ENCODE results near the gene GGA3. TPM values are rescaled to one million over a fixed set of nuclear protein-coding genes. Genes with fewer than 3 reads are reported as not detected.
A peak's percentile ranks its signal among the peaks of the same experiment; 100 is the strongest.

GGA3 gene
- total RNA-seq, 2 donors from 2014 or later, result 74.9 to 79.0 TPM

DNA sequence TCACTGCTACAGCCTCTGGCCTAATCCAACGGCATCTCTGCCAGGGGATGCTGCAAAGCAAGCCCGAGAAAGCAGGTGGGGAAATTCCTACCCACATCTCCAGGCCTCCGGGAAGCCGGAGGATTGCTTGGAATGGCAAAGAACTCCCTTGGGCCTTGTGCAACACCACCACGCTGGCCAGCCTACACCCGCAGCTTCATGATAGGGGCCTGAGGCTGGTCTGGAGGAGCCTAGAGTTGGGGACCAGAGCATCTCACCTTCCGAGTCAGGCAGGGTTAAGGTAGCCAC, 20.3 kb downstream of the GGA3 start:
- no peak for ATAC-seq

DNA sequence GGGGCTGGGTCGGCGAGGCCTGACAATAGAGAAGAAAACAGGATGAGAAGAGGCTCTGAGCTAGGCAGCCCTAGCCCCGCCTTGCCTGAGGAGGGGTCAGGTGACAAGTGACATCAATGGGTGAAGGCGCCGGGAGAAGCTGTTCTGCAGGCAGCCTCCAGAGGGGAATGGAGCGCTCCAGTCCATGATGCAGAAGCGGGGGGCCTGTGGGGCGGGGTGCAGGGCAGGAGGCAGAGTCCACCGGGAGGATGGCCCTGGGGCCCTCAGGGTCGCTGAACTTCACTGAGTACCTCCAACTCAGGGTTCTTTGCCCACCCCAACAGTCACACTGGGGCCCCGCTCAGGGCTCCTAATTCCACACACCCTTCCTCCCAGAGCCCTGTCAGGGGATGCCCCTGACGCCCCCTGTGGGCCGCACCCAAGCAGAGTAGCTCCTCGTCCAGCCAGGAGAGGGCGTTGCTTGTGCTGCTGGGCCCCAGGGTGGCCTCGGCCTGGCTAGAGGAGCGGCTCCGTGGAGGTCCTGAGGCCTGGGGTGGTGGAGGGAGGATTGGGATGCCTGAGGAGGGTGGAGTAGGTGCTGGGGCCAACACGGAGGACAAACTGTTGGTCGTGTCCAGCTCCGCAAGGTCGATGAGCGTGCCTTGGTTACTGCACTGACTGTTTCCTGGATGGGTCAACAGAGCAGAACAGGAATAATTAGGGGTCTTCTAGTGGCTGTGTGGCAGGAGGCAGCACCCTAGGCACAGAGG, 20.8 kb downstream of the GGA3 start:
- Mint-ChIP-seq H3K27ac (peak overlapping the region; percentile 57 to 95), H3K36me3 (peaks cover 8 to 10% of the 10 kb centered on the region in 2 donors), H3K9me3 (no peaks in the 10 kb centered on the region)
- ATAC-seq (peak in 1 of 2 donors; percentile 61), DNase-seq (ENCODE audit: low spot score in 2 of 2) (peak in 1 of 2 donors; percentile 63)

More for the DNA sequence above, 20.3 kb downstream of the GGA3 start:
- DNase-seq (ENCODE audit: low spot score in 2 of 2), result no peak
- peaks cover 8 to 11% of the 10 kb centered on the region in 2 donors for H3K36me3 Mint-ChIP-seq
- H3K27ac Mint-ChIP-seq, result no peak overlapping the region
- H3K9me3 Mint-ChIP-seq, result no peaks in the 10 kb centered on the region

DNA sequence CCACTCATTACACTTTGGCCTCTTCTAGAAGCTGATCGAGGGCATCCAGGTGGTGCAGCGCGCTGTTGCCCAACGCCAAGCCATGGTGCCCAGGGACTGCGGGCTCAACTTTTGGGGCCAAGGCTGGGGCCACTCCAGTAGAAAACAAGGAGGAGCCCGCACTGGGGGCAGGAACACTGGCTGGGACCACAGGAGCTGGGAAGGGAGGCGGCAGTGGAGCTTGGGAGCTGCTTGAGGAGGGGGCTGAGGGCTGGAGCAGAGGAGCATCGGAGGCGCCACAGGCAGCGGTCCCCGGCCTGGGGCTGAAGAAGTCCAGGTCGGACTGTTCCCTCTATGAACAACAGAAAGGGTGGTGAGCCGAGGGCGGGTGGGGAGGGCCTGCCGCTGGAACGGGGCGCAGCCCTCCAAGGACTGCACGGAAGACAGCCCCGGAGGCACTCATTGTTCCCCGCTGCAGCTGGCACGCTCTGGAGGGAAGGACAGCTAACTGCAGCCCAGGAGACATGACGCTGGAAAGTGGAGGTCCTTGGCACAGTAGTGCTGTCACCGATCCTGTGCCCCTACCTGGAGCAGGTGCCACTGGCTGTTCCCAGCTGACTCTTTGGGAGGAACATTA, 21.5 kb downstream of the GGA3 start:
- peaks cover 8 to 10% of the 10 kb centered on the region in 2 donors for H3K36me3 Mint-ChIP-seq
- no peaks in the 10 kb centered on the region for H3K9me3 Mint-ChIP-seq
- peak overlapping the region; percentile 57 to 95 for H3K27ac Mint-ChIP-seq
- DNase-seq (ENCODE audit: low spot score in 2 of 2), result no peak
- ATAC-seq, result no peak

DNA sequence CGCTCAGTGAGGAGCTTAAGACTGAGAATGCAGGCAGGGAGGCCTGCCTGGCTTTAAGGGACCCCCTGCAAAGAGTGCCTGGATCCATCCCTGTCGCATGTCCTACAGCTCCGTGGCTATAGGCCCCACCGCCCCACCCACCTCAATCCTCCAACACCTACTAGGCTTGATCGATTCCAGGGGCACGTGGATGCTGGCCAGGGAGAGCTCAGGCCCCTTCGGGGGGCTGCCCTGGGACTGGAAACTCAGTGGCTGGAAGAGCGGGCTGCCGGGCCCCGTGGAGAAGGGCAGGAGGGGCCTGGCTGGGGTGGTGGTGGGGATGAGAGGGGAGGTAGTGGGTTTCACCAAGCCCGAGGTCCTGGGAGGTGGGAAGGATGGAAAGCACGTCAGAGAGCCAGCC, 22.2 kb downstream of the GGA3 start:
- DNase-seq (ENCODE audit: low spot score in 2 of 2), result no peak
- H3K36me3 Mint-ChIP-seq, result peaks cover 8 to 10% of the 10 kb centered on the region in 2 donors
- H3K9me3 Mint-ChIP-seq, result no peaks in the 10 kb centered on the region
- H3K27ac Mint-ChIP-seq, result peak overlapping the region in 1 of 2 donors; percentile 57
- peak in 1 of 2 donors; percentile 2 for ATAC-seq

DNA sequence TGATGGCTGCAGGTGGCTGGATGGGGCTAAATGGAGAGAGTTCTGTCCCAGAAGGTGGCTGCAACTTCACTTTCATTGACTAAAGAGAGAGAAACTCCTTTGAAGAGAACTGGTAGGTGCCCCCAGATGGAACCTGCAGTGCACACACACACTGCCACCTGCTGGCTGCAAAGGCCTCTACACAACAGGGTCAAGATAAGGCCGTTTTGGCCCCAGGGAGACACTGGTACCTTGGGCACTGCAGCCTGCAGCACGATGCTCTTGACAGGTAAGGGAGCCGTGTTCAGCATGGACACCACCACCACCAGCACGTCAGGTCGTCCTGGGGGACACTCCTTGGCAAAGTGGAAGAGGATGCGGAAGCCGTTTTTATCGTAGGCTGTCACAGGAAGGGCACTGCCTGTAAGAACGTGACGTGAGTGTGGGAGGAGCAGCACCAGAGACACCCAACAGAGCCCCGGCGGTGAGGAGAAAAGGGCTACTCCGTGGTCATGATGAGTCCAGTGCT, 22.7 kb downstream of the GGA3 start:
- DNase-seq (ENCODE audit: low spot score in 2 of 2) (peak in 1 of 2 donors; percentile 64), ATAC-seq (peak; percentile 75 to 77)
- Mint-ChIP-seq H3K27ac (peak overlapping the region; percentile 49 to 96), H3K36me3 (peaks cover 8 to 10% of the 10 kb centered on the region in 2 donors), H3K9me3 (no peaks in the 10 kb centered on the region)

DNA sequence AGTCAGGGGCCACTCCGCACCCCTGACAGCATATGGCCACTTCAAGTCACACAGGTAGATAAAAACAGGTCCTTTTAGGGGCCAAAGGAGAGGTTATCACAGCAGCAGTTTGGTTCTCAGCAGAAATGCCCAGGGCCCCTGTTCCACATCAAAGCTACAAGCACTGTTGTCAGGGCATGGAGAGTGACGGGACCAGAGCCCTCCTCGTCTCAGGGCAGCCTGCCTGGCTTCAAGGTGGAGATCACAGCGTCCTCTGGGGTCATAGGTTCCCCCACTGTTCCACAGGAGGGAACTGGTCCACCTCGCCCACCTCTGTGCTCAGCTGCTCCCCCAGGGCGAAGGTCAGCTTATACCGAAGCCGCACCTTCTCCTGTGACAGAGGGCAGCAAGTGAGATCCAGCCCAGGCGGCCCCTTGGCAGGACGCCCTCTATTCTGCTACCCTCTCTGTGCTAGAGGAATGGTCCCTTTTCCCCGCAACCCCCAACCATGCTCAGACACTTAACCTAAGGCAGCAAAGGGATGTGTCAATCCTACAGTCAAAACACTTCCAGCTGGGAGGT, 23.3 kb downstream of the GGA3 start:
- Mint-ChIP-seq H3K27ac (peak overlapping the region in 1 of 2 donors; percentile 65), H3K9me3 (no peaks in the 10 kb centered on the region), H3K36me3 (peaks cover 5 to 8% of the 10 kb centered on the region in 2 donors)
- no peak for ATAC-seq
- no peak for DNase-seq (ENCODE audit: low spot score in 2 of 2)

DNA sequence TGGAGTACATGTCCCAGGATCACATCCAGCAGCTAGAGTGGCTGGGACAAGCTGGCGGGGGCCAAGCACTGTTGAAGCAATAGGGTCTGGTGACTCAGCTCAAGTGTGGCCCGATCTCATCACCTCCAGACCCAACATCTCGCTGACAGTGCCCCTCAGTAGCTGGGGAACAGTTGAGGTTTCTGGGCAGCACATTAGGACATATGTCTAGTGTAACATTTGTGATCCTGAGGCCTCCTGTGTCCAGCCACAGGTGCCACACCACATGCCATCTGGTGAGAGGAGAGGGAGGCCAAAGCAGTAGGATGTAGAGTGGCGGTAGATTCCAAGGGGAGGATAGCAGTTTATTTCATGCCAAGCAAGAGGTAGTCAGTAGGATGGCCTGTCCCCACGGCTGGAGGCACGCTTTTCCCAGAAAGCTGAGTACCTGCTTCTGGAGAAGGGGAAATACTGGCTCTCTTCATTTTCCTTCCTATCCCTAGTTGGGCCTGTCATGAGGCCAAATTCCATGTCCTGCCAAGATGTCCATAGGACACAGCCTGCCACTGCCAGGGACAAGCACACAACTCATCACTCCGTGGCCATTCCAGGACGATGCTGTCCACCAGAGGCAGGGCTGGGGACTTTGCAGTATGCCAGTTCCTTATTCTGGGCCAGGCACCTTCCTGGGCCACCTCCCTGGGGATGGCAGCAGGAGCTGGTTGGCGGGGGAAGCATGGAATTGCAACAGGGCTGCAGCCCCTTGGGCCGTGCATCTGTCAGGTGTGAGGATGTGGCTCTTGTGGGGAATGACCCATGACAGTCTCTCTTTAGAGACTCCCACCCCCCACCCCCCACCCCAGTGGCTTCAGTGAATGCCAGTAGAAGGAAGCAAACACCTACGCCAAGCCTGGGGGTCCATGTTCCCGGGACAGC, 24.0 kb downstream of the GGA3 start:
- peaks cover 4 to 5% of the 10 kb centered on the region in 2 donors for H3K36me3 Mint-ChIP-seq
- no peaks in the 10 kb centered on the region for H3K9me3 Mint-ChIP-seq
- no peak for DNase-seq (ENCODE audit: low spot score in 2 of 2)
- peak overlapping the region in 1 of 2 donors; percentile 87 for H3K27ac Mint-ChIP-seq
- no peak for ATAC-seq

DNA sequence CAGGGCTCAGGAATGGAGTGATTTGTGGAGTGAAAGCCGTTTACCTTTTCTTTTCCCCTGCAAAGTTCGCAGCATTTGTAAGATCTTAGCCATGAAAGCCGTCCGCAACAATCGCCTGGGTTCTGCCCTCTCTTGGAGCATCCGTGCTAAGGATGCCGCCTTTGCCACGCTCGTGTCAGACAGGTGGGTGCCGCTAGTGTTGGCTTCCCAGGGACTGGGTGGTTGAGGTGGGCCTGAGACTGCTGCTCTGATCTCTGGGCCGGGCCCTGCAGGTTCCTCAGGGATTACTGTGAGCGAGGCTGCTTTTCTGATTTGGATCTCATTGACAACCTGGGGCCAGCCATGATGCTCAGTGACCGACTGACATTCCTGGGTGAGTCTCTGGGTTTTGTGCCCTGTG, 28.6 kb downstream of the GGA3 start:
- H3K36me3 Mint-ChIP-seq, result no peaks in the 10 kb centered on the region

DNA sequence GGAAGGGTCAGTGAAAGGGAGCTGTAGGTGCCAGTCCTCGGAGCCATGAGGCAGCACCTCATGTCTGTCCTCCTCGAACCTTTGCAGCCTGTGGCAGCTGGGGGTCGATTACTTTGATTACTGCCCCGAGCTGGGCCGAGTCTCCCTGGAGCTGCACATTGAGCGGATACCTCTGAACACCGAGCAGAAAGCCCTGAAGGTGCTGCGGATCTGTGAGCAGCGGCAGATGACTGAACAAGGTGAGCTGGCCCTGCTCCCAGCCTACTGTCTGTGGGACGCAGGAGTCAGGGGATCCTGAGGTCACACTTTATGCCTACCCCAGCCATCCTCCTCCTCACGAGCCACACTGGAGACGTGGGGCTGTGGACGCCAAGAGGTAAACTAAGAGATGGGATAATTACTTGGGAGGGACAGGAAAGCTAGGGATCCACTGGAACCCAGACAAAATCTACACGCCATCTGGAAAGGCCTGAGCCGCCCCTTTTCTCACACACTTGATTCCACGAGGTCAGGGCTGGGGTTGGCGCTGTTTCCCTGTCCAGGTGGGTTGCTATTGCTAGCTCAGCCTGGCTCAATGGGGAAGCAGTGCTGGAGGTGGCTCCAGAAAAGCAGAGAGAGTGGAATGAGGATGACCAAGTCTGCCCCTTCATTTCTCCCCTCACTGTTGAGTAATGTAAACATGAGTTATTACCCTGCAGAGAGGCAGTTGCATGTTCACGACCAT, 29.5 kb downstream of the GGA3 start:
- DNase-seq (ENCODE audit: low spot score in 2 of 2) (no peak), ATAC-seq (no peak)
- no peaks in the 10 kb centered on the region for H3K9me3 Mint-ChIP-seq
- H3K27ac Mint-ChIP-seq, result peak overlapping the region in 1 of 2 donors; percentile 65
- no peaks in the 10 kb centered on the region for H3K36me3 Mint-ChIP-seq

More for the DNA sequence above, 28.6 kb downstream of the GGA3 start:
- no peak for DNase-seq (ENCODE audit: low spot score in 2 of 2)
- no peak overlapping the region for H3K27ac Mint-ChIP-seq
- no peak for ATAC-seq
- H3K9me3 Mint-ChIP-seq, result no peaks in the 10 kb centered on the region

DNA sequence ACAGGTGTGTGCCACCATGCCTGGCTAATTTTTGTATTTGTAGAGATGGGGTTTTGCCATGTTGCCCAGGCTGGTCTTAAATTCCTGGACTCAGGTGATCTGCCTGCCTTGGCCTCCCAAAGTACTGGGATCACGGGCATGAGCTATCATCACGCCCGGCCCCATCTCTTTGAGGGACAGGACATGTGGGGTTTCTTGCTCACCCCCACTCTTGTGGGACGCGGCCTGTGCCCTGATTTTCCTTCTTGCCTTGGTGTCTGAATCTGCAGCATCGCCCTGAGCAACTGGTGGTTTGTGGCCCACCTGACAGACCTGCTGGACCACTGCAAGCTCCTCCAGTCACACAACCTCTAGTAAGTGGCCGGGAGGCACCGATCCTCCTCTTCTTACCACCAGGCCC, 30.3 kb downstream of the GGA3 start:
- Mint-ChIP-seq H3K36me3 (no peaks in the 10 kb centered on the region), H3K27ac (no peak overlapping the region), H3K9me3 (no peaks in the 10 kb centered on the region)
- DNase-seq (ENCODE audit: low spot score in 2 of 2) (no peak), ATAC-seq (no peak)

DNA sequence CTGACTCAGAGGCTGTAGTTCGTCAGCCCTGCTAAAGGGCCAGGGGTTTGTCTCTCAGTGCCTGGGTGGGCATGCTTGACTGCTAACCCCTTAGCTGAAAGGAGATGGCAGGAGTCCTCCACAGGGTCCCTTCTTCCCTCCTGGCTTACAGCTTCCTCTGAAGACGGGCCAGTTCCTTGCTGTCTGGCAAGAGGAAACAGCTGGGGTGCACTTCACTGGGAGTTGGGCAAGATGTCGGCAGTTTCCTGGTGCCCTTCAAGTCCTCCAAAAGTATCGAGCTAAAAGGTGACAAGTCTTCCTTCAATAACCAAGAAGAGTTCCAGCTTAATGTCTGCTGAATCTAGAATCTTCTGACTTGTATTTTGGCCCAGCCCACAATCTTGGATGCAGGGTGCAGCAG, 32.6 kb downstream of the GGA3 start:
- peaks cover 0 to 12% of the 10 kb centered on the region in 2 donors for H3K36me3 Mint-ChIP-seq
- DNase-seq (ENCODE audit: low spot score in 2 of 2) (no peak), ATAC-seq (no peak)
- no peaks in the 10 kb centered on the region for H3K9me3 Mint-ChIP-seq
- H3K27ac Mint-ChIP-seq, result peak overlapping the region in 1 of 2 donors; percentile 83

DNA sequence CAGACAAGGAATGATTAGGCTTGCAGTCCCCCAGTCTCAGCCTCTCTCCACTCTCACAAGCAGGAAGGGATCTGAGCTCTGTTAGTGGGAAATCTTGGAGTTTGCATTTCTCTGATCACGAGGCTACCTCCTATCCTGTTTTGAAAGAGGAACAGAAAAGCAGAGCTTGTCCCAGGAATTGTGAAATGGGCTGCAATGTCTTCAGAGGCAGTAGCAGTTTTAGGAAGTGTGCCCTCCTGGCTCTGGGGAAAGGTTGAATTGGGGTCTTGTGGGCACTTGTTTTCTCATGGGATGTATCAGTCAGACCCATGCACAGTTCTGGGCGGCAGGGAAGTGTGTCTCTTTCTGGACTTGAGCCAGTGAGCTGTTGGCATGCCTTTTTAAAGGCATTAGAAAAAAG, 33.1 kb downstream of the GGA3 start:
- Mint-ChIP-seq H3K36me3 (peaks cover 0 to 12% of the 10 kb centered on the region in 2 donors), H3K9me3 (no peaks in the 10 kb centered on the region), H3K27ac (peak overlapping the region; percentile 37 to 83)
- ATAC-seq (no peak), DNase-seq (ENCODE audit: low spot score in 2 of 2) (no peak)

DNA sequence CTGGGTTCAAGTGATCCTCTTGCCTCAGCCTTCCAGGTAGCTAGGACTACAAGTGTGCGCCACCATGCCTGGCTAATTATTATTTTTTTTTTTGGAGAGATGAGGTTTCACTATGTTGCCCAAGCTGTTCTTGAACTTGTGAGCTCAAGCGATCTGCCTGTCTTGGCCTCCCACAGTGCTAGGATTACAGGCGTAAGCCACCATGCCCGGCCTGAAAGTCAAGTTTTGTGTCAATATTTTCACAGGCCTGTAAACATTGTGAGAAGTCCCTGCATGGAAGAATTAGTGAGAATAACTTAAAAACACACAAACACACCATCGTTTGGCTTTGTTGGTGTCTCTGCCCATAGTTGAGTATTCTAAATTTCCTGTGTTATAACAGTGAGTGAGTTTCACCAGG, 33.7 kb downstream of the GGA3 start:
- no peak for ATAC-seq
- peak overlapping the region in 1 of 2 donors; percentile 37 for H3K27ac Mint-ChIP-seq
- no peak for DNase-seq (ENCODE audit: low spot score in 2 of 2)
- H3K36me3 Mint-ChIP-seq, result peaks cover 0 to 12% of the 10 kb centered on the region in 2 donors
- H3K9me3 Mint-ChIP-seq, result no peaks in the 10 kb centered on the region

DNA sequence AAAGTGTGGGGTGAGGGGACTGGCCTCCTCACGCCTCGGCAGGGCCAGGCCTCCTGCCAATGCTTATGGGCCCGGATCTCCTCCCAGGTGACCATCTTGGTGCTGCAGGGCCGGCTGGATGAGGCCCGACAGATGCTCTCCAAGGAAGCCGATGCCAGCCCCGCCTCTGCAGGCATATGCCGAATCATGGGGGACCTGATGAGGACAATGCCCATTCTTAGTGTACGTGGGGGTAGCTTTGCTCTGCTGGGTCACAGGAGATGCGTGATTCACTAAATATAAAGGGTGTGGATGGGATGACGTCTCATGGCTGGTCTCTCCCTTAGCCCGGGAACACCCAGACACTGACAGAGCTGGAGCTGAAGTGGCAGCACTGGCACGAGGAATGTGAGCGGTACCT, 36.4 kb downstream of the GGA3 start:
- no peaks in the 10 kb centered on the region for H3K9me3 Mint-ChIP-seq
- peaks cover 0 to 12% of the 10 kb centered on the region in 2 donors for H3K36me3 Mint-ChIP-seq
- DNase-seq (ENCODE audit: low spot score in 2 of 2) (no peak), ATAC-seq (peak in 1 of 2 donors; percentile 5)
- H3K27ac Mint-ChIP-seq, result peak overlapping the region; percentile 23 to 92

DNA sequence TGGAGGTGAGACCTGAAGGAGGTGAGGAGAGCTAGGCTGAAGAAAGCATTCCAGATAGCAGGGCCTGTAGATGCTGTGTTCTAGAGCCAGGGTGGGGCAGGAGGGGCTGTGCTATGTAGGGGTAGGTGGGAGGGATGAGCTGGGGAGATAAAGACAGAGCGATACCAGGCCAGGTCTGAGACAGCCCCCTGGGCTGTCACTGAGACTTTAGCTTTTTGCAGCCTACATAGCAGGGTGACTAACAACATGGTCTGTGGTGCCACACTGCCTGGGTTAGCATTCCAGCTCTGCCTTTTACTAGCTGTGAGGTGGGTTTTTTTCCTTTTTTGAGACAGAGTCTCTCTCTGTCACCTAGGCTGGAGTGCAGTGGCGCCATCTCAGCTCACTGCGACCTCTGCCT, 41.6 kb downstream of the GGA3 start:
- no peak for ATAC-seq
- DNase-seq (ENCODE audit: low spot score in 2 of 2), result no peak
- peak overlapping the region in 1 of 2 donors; percentile 22 for H3K27ac Mint-ChIP-seq
- peaks cover 5 to 19% of the 10 kb centered on the region in 2 donors for H3K36me3 Mint-ChIP-seq
- H3K9me3 Mint-ChIP-seq, result no peaks in the 10 kb centered on the region

DNA sequence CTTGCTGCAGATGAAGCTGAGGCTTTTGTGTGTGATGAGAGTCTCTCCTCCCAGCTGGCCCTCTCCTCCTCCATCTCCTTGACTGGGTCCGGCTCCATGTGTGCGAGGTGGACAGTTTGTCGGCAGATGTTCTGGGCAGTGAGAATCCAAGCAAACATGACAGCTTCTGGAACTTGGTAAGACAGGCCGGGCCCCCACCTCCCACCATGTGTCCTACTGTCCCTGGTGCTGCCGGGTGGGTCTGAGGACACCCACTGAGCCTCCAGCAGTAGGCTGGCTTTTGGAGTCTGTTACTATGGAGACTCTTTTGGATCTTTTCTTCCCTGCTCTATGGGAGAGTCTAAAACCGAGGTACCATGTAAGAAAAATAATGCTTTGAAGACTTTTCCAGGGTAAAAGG, 43.3 kb downstream of the GGA3 start:
- ATAC-seq, result no peak

More for the DNA sequence above, 43.3 kb downstream of the GGA3 start:
- H3K36me3 Mint-ChIP-seq, result peaks cover 5 to 15% of the 10 kb centered on the region in 2 donors
- no peak overlapping the region for H3K27ac Mint-ChIP-seq
- H3K9me3 Mint-ChIP-seq, result no peaks in the 10 kb centered on the region
- no peak for DNase-seq (ENCODE audit: low spot score in 2 of 2)
